Suppressor macrophage treated with lipopolysaccharide for 1 hour (primary cell): ENCODE measurements around the gene CAMP.

Source experiments
- DNase-seq, 3 donors: peaks; one replicate each; pipeline ENCODE4 v3.0.0-alpha.2; 2020 to 2022

CAMP gene

GRCh38 chr3:48215019-48215418 is 8.3 kb upstream of the CAMP start:
- DNase-seq: no peak

GRCh38 chr3:48215466-48215865 is 7.8 kb upstream of the CAMP start:
- DNase-seq: peak; percentile 73 to 75 (median 75)

GRCh38 chr3:48215876-48216275 is 7.4 kb upstream of the CAMP start:
- DNase-seq: no peak

- DNase-seq: peak in 1 of 3 donors; percentile 34
Measured at GRCh38 chr3:48217449-48217848, 5.8 kb upstream of the CAMP start.

GRCh38 chr3:48218537-48218936 is 4.8 kb upstream of the CAMP start:
- no peak for DNase-seq

GRCh38 chr3:48219543-48219942 is 3.8 kb upstream of the CAMP start:
- peak; percentile 78 to 81 (median 80) for DNase-seq

- no peak for DNase-seq
Measured at GRCh38 chr3:48220746-48221145, 2.5 kb upstream of the CAMP start.

- no peak for DNase-seq
Measured at GRCh38 chr3:48225587-48225986, 2.3 kb downstream of the CAMP start.

- DNase-seq: no peak
Measured at GRCh38 chr3:48226939-48227338, 3.6 kb downstream of the CAMP start.

- no peak for DNase-seq
Measured at GRCh38 chr3:48232232-48232631, 8.9 kb downstream of the CAMP start.

GRCh38 chr3:48232734-48233133 is 9.4 kb downstream of the CAMP start:
- DNase-seq: peak; percentile 80 to 84 (median 80)

GRCh38 chr3:48233542-48233941 is 10.2 kb downstream of the CAMP start:
- DNase-seq: no peak

GRCh38 chr3:48236531-48236930 is 13.2 kb downstream of the CAMP start:
- DNase-seq: peak; percentile 39 to 58 (median 43)

- no peak for DNase-seq
Measured at GRCh38 chr3:48238531-48239085, 15.3 kb downstream of the CAMP start.

GRCh38 chr3:48240000-48240963 is 17.0 kb downstream of the CAMP start:
- DNase-seq: no peak

- peak; percentile 30 to 50 (median 45) for DNase-seq
Measured at GRCh38 chr3:48241796-48242455, 18.6 kb downstream of the CAMP start.

- no peak for DNase-seq
Measured at GRCh38 chr3:48243886-48244285, 20.6 kb downstream of the CAMP start.

GRCh38 chr3:48244461-48244860 is 21.2 kb downstream of the CAMP start:
- DNase-seq: peak; percentile 55 to 71 (median 63)

- DNase-seq: no peak
Measured at GRCh38 chr3:48245136-48245535, 21.8 kb downstream of the CAMP start.

GRCh38 chr3:48247401-48247811 is 24.1 kb downstream of the CAMP start:
- peak; percentile 40 to 58 (median 50) for DNase-seq

GRCh38 chr3:48248095-48248850 is 25.0 kb downstream of the CAMP start:
- no peak for DNase-seq

GRCh38 chr3:48256557-48256956 is 33.3 kb downstream of the CAMP start:
- DNase-seq: no peak

GRCh38 chr3:48258530-48258929 is 35.2 kb downstream of the CAMP start:
- DNase-seq: no peak
